ENCODE results near the gene NOVA1. TPM values are rescaled to one million over a fixed set of nuclear protein-coding genes. Genes with fewer than 3 reads are reported as not detected.

The NOVA1 gene
- total RNA-seq, 1 experiment from 2014 or later: not detected

- H3K4me1 Mint-ChIP-seq (ENCODE audit: insufficient read depth, unreplicated experiment): no peaks in the 10 kb centered on the region
- H3K4me3 Mint-ChIP-seq (ENCODE audit: unreplicated experiment): no peak overlapping the region
- intact Hi-C loops (cut with micrococcal nuclease): no loop called here
- no peak for TF ChIP-seq CTCF (IDR thresholded peaks at IDR 0.05; ENCODE audit: unreplicated experiment)
- H3K27me3 Mint-ChIP-seq (ENCODE audit: insufficient read depth, unreplicated experiment): no peaks in the 10 kb centered on the region
- no peaks in the 10 kb centered on the region for H3K36me3 Mint-ChIP-seq (ENCODE audit: insufficient read depth, unreplicated experiment)
- H3K9me3 Mint-ChIP-seq (ENCODE audit: unreplicated experiment): no peaks in the 10 kb centered on the region
- no peak for DNase-seq (ENCODE audit: unreplicated experiment)
- POLR2A ChIA-PET: interaction anchor here (0.6 kb wide), 1 partner anchor 57 kb away, joined by 3 read pairs; no protein-coding TSS in a partner anchor
- CTCF ChIA-PET: no interaction called here
- no peak overlapping the region for H3K27ac Mint-ChIP-seq (ENCODE audit: low read depth, unreplicated experiment)
- BruUV-seq (replicated peaks): no TSS peak
These were observed 74.9 kb downstream of the NOVA1 start for GRCh38 chr14:26522967-26523366.

GRCh38 chr14:26517771-26518170 lies 80.1 kb downstream of the NOVA1 start:
- H3K27me3 Mint-ChIP-seq (ENCODE audit: insufficient read depth, unreplicated experiment): peaks cover 20% of the 10 kb centered on the region
- TF ChIP-seq CTCF (IDR thresholded peaks at IDR 0.05; ENCODE audit: unreplicated experiment): no peak
- H3K4me3 Mint-ChIP-seq (ENCODE audit: unreplicated experiment): no peak overlapping the region
- H3K36me3 Mint-ChIP-seq (ENCODE audit: insufficient read depth, unreplicated experiment): no peaks in the 10 kb centered on the region
- POLR2A ChIA-PET: no interaction called here
- BruUV-seq (replicated peaks): no TSS peak
- intact Hi-C loops (cut with micrococcal nuclease): no loop called here
- H3K27ac Mint-ChIP-seq (ENCODE audit: low read depth, unreplicated experiment): no peak overlapping the region
- H3K4me1 Mint-ChIP-seq (ENCODE audit: insufficient read depth, unreplicated experiment): no peaks in the 10 kb centered on the region
- CTCF ChIA-PET: no interaction called here
- no peak for DNase-seq (ENCODE audit: unreplicated experiment)
- H3K9me3 Mint-ChIP-seq (ENCODE audit: unreplicated experiment): no peaks in the 10 kb centered on the region

- no peak overlapping the region for H3K27ac Mint-ChIP-seq (ENCODE audit: low read depth, unreplicated experiment)
- no peak for DNase-seq (ENCODE audit: unreplicated experiment)
- no peak for TF ChIP-seq CTCF (IDR thresholded peaks at IDR 0.05; ENCODE audit: unreplicated experiment)
- CTCF ChIA-PET: interaction anchor here (0.6 kb wide), 1 partner anchor 484 kb away, joined by 3 read pairs; no protein-coding TSS in a partner anchor
- H3K9me3 Mint-ChIP-seq (ENCODE audit: unreplicated experiment): no peaks in the 10 kb centered on the region
- POLR2A ChIA-PET: interaction anchor here (0.6 kb wide), 1 partner anchor 113 kb away, joined by 3 read pairs; no protein-coding TSS in a partner anchor
- H3K27me3 Mint-ChIP-seq (ENCODE audit: insufficient read depth, unreplicated experiment): peaks cover 40% of the 10 kb centered on the region
- no TSS peak for BruUV-seq (replicated peaks)
- H3K4me3 Mint-ChIP-seq (ENCODE audit: unreplicated experiment): no peak overlapping the region
- intact Hi-C loops (cut with micrococcal nuclease): loop anchor here (10.0 kb wide), 1 partner anchor 485 kb away; no protein-coding TSS in a partner anchor
- no peaks in the 10 kb centered on the region for H3K4me1 Mint-ChIP-seq (ENCODE audit: insufficient read depth, unreplicated experiment)
- no peaks in the 10 kb centered on the region for H3K36me3 Mint-ChIP-seq (ENCODE audit: insufficient read depth, unreplicated experiment)
These were observed 97.8 kb downstream of the NOVA1 start for GRCh38 chr14:26500028-26500427.

- DNase-seq (ENCODE audit: unreplicated experiment): no peak
- H3K27me3 Mint-ChIP-seq (ENCODE audit: insufficient read depth, unreplicated experiment): peaks cover 35% of the 10 kb centered on the region
- no peak for TF ChIP-seq CTCF (IDR thresholded peaks at IDR 0.05; ENCODE audit: unreplicated experiment)
- intact Hi-C loops (cut with micrococcal nuclease): no loop called here
- H3K4me1 Mint-ChIP-seq (ENCODE audit: insufficient read depth, unreplicated experiment): no peaks in the 10 kb centered on the region
- no peak overlapping the region for H3K27ac Mint-ChIP-seq (ENCODE audit: low read depth, unreplicated experiment)
- H3K9me3 Mint-ChIP-seq (ENCODE audit: unreplicated experiment): no peaks in the 10 kb centered on the region
- ChIA-PET POLR2A (no interaction called here), CTCF (no interaction called here)
- H3K4me3 Mint-ChIP-seq (ENCODE audit: unreplicated experiment): no peak overlapping the region
- no TSS peak for BruUV-seq (replicated peaks)
- H3K36me3 Mint-ChIP-seq (ENCODE audit: insufficient read depth, unreplicated experiment): no peaks in the 10 kb centered on the region
These were observed 98.3 kb downstream of the NOVA1 start for GRCh38 chr14:26499546-26499945.
